Caco-2 (cell line): ENCODE measurements around the gene ZC3H6. TPM values are rescaled to one million over a fixed set of nuclear protein-coding genes. Genes with fewer than 3 reads are reported as not detected.

Experiments
- BruUV-seq: library from RNA; stranded (reverse); fragments of 400-500 nt; replicated peaks from 2 replicates; lab custom pipeline; 2021; lab: Mats Ljungman, UMichigan
- CTCF ChIA-PET: fragments of 300-600 bp; sonication (Branson Sonifier 250); formaldehyde crosslinking; loops from one replicate; lab custom pipeline; 2022; ENCODE audit warnings: antibody characterized with exemption; lab: Charles Lee
- POLR2A ChIA-PET: fragments of 300-600 bp; sonication (Branson Sonifier 250); formaldehyde crosslinking; loops from one replicate; lab custom pipeline; 2022; ENCODE audit warnings: antibody characterized with exemption; lab: Charles Lee
- DNase-seq, 2 experiments: peaks; one replicate each; pipeline versions ENCODE4 v3.0.0 to v3.0.0-alpha.2; 2020 to 2022
- H3K27me3 ChIP-seq: replicated peaks from 2 replicates; pipeline ENCODE4 v1.6.0; 2011; ENCODE audit warnings: low read length; ENCODE audit not compliant: control insufficient read depth, insufficient read depth
- H3K36me3 ChIP-seq: 2 replicates; pipeline ENCODE4 v1.5.1; 2011; ENCODE audit warnings: low read length; ENCODE audit not compliant: control insufficient read depth, insufficient read depth
- H3K4me1 ChIP-seq: fragments of 250-450 bp; sonication (Bioruptor Pico); 2 replicates; pipeline ENCODE4 v1.5.1; 2020; ENCODE audit warnings: mild to moderate bottlenecking
- H3K4me3 ChIP-seq: 2 replicates; pipeline ENCODE4 v1.5.1; 2011; ENCODE audit warnings: low read depth, mild to moderate bottlenecking, control low read depth, low read length
- H3K9me3 ChIP-seq: fragments of 250-450 bp; sonication (Bioruptor Pico); 2 replicates; pipeline ENCODE4 v1.5.1; 2020; ENCODE audit warnings: mild to moderate bottlenecking, moderate library complexity
- H3K27ac Mint-ChIP-seq: one replicate; pipeline ENCODE4 v1.8.0; 2022; ENCODE audit warnings: mixed read lengths; ENCODE audit not compliant: unreplicated experiment
- H3K27me3 Mint-ChIP-seq: one replicate; pipeline ENCODE4 v1.8.0; 2022; ENCODE audit warnings: mixed read lengths; ENCODE audit not compliant: insufficient read depth, unreplicated experiment
- H3K36me3 Mint-ChIP-seq: one replicate; pipeline ENCODE4 v1.8.0; 2022; ENCODE audit warnings: mild to moderate bottlenecking, mixed read lengths; ENCODE audit not compliant: insufficient read depth, unreplicated experiment
- H3K4me1 Mint-ChIP-seq: one replicate; pipeline ENCODE4 v1.8.0; 2022; ENCODE audit warnings: low read depth, mixed read lengths; ENCODE audit not compliant: unreplicated experiment
- H3K4me3 Mint-ChIP-seq: one replicate; pipeline ENCODE4 v1.8.0; 2022; ENCODE audit warnings: mild to moderate bottlenecking, moderate library complexity, mixed read lengths; ENCODE audit not compliant: unreplicated experiment
- H3K9me3 Mint-ChIP-seq: one replicate; pipeline ENCODE4 v1.8.0; 2022; ENCODE audit warnings: mixed read lengths; ENCODE audit not compliant: unreplicated experiment
- intact Hi-C: fragments of 100-400 bp; cut with micrococcal nuclease; formaldehyde crosslinking; loops from one replicate; pipeline ENCODE4 v1.10.0; 2022; ENCODE audit not compliant: unreplicated experiment
- total RNA-seq: library from RNA; stranded (reverse); gene quantifications from 2 replicates; pipeline ENCODE4 v1.2.3, GENCODE V29; 2022
- TF ChIP-seq, protein P1 (sequence below), 2 experiments: fragments of 200-600 bp in 1 of 2; IDR thresholded peaks; 1 replicate in 1 of 2; 2 replicates in 1 of 2; pipeline versions ENCODE4 v1.5.1 to v1.8.0; 2011 to 2022; ENCODE audit warnings: antibody characterized with exemption in 1 of 2, control low read depth in 1 of 2, inconsistent platforms in 1 of 2, low read depth in 1 of 2, low read length in 1 of 2, mild to moderate bottlenecking in 1 of 2, moderate library complexity in 1 of 2; ENCODE audit not compliant: insufficient read depth in 1 of 2, severe bottlenecking in 1 of 2, unreplicated experiment in 1 of 2

ZC3H6 gene
- total RNA-seq, 1 experiment from 2014 or later, result 1.9 TPM

GRCh38 chr2:112272669-112273068, 2.7 kb upstream of the ZC3H6 start:
- no peaks in the 10 kb centered on the region; the same call in 1 of the 2 replicates for H3K36me3 ChIP-seq
- peaks cover 7% of the 10 kb centered on the region for H3K4me1 Mint-ChIP-seq
- peaks cover 12% of the 10 kb centered on the region for H3K9me3 Mint-ChIP-seq
- no peak overlapping the region for H3K27ac Mint-ChIP-seq
- H3K27me3 ChIP-seq, result no peaks in the 10 kb centered on the region
- TF ChIP-seq, protein P1, sequence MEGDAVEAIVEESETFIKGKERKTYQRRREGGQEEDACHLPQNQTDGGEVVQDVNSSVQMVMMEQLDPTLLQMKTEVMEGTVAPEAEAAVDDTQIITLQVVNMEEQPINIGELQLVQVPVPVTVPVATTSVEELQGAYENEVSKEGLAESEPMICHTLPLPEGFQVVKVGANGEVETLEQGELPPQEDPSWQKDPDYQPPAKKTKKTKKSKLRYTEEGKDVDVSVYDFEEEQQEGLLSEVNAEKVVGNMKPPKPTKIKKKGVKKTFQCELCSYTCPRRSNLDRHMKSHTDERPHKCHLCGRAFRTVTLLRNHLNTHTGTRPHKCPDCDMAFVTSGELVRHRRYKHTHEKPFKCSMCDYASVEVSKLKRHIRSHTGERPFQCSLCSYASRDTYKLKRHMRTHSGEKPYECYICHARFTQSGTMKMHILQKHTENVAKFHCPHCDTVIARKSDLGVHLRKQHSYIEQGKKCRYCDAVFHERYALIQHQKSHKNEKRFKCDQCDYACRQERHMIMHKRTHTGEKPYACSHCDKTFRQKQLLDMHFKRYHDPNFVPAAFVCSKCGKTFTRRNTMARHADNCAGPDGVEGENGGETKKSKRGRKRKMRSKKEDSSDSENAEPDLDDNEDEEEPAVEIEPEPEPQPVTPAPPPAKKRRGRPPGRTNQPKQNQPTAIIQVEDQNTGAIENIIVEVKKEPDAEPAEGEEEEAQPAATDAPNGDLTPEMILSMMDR (IDR thresholded peaks at IDR 0.05; ENCODE audit: insufficient read depth in 1 of 2, low read depth in 1 of 2, low read length in 1 of 2, severe bottlenecking in 1 of 2, unreplicated experiment in 1 of 2), result no peak
- H3K4me3 Mint-ChIP-seq, result no peak overlapping the region
- POLR2A ChIA-PET, result no interaction called here
- no peaks in the 10 kb centered on the region for H3K27me3 Mint-ChIP-seq
- BruUV-seq, result no TSS peak
- intact Hi-C loops, result no loop called here
- DNase-seq, result no peak
- no peaks in the 10 kb centered on the region for H3K9me3 ChIP-seq
- H3K36me3 Mint-ChIP-seq, result peaks cover 12% of the 10 kb centered on the region
- H3K4me3 ChIP-seq, result no peak overlapping the region
- CTCF ChIA-PET, result no interaction called here
- no peaks in the 10 kb centered on the region for H3K4me1 ChIP-seq

DNA sequence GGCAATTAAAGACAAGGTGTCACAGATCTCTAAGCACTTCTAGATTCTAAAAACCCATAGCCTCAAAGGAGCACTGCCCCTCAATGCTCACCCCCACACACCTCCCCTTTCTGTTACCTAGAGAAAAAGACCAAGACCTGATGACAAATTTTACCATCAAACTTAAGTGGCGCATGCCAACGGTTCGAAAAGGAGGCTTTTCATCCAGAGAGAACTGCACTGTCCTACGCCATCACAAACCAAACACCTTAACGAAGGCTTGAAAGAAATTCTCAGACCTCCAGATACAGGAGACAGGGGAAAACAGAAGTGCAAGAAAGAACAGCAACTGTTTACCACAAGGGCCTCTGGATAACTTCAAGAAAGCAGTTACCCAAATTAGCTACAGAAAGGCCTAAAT, 2.0 kb upstream of the ZC3H6 start:
- BruUV-seq, result no TSS peak
- H3K4me3 Mint-ChIP-seq, result no peak overlapping the region
- no peak overlapping the region for H3K27ac Mint-ChIP-seq
- ChIA-PET POLR2A (interaction anchor here (0.6 kb wide), 1 partner anchor 37 kb away, joined by 3 read pairs; no protein-coding TSS in a partner anchor), CTCF (interaction anchor here (0.6 kb wide), 1 partner anchor 264 kb away, joined by 3 read pairs; no protein-coding TSS in a partner anchor)
- no peak overlapping the region for H3K4me3 ChIP-seq
- peaks cover 6% of the 10 kb centered on the region for H3K9me3 Mint-ChIP-seq
- no peaks in the 10 kb centered on the region for H3K27me3 Mint-ChIP-seq
- intact Hi-C loops, result no loop called here
- TF ChIP-seq, protein P1 (IDR thresholded peaks at IDR 0.05; ENCODE audit: insufficient read depth in 1 of 2, low read depth in 1 of 2, low read length in 1 of 2, severe bottlenecking in 1 of 2, unreplicated experiment in 1 of 2), result no peak
- no peaks in the 10 kb centered on the region; the same call in 1 of the 2 replicates for H3K36me3 ChIP-seq
- H3K4me1 ChIP-seq, result no peaks in the 10 kb centered on the region
- no peaks in the 10 kb centered on the region for H3K27me3 ChIP-seq
- H3K4me1 Mint-ChIP-seq, result peaks cover 7% of the 10 kb centered on the region
- H3K36me3 Mint-ChIP-seq, result peaks cover 12% of the 10 kb centered on the region
- no peak for DNase-seq
- H3K9me3 ChIP-seq, result no peaks in the 10 kb centered on the region

- peaks cover 12% of the 10 kb centered on the region for H3K36me3 Mint-ChIP-seq
- H3K9me3 ChIP-seq, result no peaks in the 10 kb centered on the region
- intact Hi-C loops, result loop anchor here (1.0 kb wide), 1 partner anchor 25 kb away; no protein-coding TSS in a partner anchor
- ChIA-PET POLR2A (interaction anchor here (0.6 kb wide), 1 partner anchor 222 kb away, joined by 3 read pairs; no protein-coding TSS in a partner anchor), CTCF (no interaction called here)
- H3K9me3 Mint-ChIP-seq, result no peaks in the 10 kb centered on the region
- peaks cover 7% of the 10 kb centered on the region for H3K4me1 Mint-ChIP-seq
- H3K27me3 ChIP-seq, result no peaks in the 10 kb centered on the region
- peak overlapping the region; percentile 81 for H3K4me3 Mint-ChIP-seq
- BruUV-seq, result TSS peak; percentile 68
- peak overlapping the region; percentile 93 for H3K27ac Mint-ChIP-seq
- H3K4me1 ChIP-seq, result no peaks in the 10 kb centered on the region
- TF ChIP-seq, protein P1 (IDR thresholded peaks at IDR 0.05; ENCODE audit: insufficient read depth in 1 of 2, low read depth in 1 of 2, low read length in 1 of 2, severe bottlenecking in 1 of 2, unreplicated experiment in 1 of 2), result no peak
- DNase-seq, result peak; percentile 93 to 96
- H3K36me3 ChIP-seq, result no peaks in the 10 kb centered on the region
- H3K4me3 ChIP-seq, result peak overlapping the region; percentile 98
- no peaks in the 10 kb centered on the region for H3K27me3 Mint-ChIP-seq
These were observed 733 bp downstream of the ZC3H6 start for GRCh38 chr2:112275887-112276773.
